IPS-15b (cell line): Measurements from ENCODE around the gene NGB.

Experiments used
- H3K27me3 ChIP-seq: one replicate; pipeline ENCODE4 v1.6.1; 2013; ENCODE audit warnings: low read length; ENCODE audit not compliant: control insufficient read depth, insufficient read depth
- H3K36me3 ChIP-seq: one replicate; pipeline ENCODE4 v1.6.1; 2013; ENCODE audit warnings: low read length; ENCODE audit not compliant: control insufficient read depth, insufficient read depth
- H3K4me1 ChIP-seq: one replicate; pipeline ENCODE4 v1.6.1; 2013; ENCODE audit warnings: mild to moderate bottlenecking, low read length; ENCODE audit not compliant: control insufficient read depth, insufficient read depth
- H3K4me3 ChIP-seq: one replicate; pipeline ENCODE4 v1.5.1; 2013; ENCODE audit warnings: low read depth, low read length
- H3K9ac ChIP-seq: one replicate; pipeline ENCODE4 v1.6.1; 2013; ENCODE audit warnings: low read depth, mild to moderate bottlenecking, low read length
- H3K9me3 ChIP-seq: one replicate; pipeline ENCODE4 v1.6.1; 2013; ENCODE audit warnings: mild to moderate bottlenecking, low read length; ENCODE audit not compliant: control insufficient read depth, insufficient read depth

Gene NGB

DNA sequence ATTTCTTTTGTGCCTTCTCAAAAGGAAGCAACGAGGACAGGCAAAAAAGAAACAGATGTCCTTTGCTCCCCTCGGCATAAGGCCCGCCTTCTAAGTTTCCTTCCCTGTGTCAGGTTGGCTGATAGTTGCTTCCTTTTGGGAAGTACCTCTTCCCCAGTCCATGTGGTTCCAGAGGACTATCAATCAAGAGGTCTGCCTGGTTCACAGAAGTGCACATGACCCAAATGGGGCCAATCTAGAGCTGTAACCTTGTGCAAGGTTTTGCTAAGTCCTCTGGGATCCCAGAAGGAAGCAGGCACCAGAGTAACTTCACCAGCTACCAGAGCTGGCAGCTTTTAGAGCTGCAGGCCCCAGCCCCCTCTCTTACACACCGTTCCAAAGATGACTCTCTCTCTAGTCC is 46.8 kb downstream of the NGB start:
- Histone ChIP-seq H3K4me1 (peaks cover 15% of the 10 kb centered on the region), H3K27me3 (no peaks in the 10 kb centered on the region), H3K9ac (no peak overlapping the region), H3K36me3 (no peaks in the 10 kb centered on the region), H3K9me3 (no peaks in the 10 kb centered on the region), H3K4me3 (no peak overlapping the region)

DNA sequence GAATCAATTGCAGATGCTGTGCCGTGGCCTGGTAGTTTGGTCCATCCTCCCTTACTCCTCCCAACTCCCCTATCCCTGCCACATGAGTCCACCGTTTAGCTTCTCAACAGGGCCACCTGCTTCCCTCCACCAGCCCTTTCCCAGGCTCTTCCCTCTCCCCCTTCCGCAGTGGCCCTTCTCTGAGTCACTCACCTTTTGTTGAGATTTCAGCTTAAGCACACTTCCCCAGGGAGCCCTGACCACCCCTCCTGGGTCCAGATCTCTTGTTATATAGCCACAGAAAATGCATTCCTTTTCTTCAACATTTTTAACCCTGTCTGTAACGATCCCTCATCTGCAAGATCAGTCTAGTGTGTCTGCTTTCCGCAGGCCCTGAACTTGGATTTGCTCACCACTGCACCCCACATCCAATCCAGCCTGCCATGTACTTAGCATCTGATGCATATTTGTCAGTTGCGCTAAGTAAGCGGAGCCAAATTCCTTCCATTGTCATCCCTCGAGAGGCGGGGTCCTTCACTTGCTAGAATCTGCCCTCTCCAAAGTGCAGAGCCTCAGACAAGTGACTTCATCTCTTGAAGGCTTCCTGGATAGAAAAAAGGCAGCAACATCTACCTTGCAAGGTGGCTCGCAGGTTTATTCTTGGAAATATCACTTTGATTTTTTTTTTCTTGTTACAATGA is 48.3 kb downstream of the NGB start:
- Histone ChIP-seq H3K4me3 (peak overlapping the region; percentile 19), H3K9ac (no peak overlapping the region), H3K4me1 (peaks cover 15% of the 10 kb centered on the region), H3K27me3 (no peaks in the 10 kb centered on the region), H3K36me3 (no peaks in the 10 kb centered on the region), H3K9me3 (no peaks in the 10 kb centered on the region)

DNA sequence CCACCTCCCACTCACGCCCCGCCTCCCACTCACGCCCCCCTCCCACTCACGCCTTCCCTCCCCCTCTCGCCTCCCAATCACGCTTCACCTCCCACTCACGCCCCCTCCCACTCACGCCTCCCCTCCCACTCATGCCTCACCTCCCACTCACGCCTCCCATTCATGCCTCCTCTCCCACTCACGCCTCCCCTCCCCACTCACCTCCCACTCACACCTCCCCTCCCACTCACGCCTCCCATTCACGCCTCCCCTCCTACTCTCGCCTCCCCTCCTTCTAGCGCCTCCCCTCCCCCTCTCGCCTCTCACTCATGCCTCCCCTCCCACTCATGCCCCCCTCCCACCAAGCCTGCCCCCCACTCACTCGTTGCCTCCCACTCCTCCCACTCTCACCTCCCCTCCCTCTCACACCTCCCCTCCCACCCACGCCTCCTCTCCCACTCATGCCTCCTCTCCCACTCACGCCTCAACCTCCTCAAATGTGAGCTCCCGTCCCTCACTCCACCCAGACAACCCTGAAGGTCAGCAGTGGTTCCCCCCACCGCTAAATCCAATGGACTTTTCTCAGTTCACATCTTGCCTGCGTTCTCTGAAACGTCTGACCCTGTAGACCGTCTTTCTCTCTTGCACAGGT is 49.6 kb downstream of the NGB start:
- Histone ChIP-seq H3K4me1 (peaks cover 15% of the 10 kb centered on the region), H3K36me3 (no peaks in the 10 kb centered on the region), H3K9ac (no peak overlapping the region)

DNA sequence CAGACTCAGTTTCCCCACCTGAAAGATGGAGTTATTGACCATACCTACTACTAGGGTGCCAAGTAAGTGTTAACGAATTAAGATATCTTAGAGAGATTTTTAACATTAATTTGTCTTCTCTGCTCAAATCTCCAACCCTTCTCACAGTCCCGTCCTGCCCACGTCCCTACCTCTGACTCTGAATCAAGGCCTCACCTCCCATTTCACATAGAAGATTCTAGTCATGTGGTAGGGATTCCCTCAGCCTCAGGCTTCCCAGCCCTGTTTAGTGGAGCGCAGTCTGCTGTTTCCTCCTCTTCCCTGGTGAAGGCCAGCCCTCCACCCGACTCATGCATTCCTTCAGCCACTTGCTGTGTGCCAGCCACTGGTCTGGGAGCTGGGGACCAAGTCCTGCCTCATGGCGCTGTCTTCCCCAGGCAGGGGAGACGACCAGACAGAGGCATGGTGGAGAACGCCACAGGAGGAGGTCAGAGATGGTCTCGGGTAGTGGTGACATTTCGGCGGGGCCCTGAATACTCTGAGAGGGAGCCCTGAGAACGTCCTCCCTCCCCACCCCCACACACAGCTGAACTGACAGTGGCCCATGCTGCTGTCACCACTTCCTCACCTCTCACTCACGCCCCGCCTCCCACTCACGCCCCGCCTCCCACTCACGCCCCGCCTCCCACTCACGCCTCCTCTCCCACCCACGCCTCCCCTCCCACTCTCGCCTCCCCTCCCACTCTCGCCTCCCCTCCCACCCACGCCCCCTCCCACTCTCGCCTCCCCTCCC is 50.6 kb downstream of the NGB start:
- no peaks in the 10 kb centered on the region for H3K27me3 ChIP-seq
- no peaks in the 10 kb centered on the region for H3K36me3 ChIP-seq
- H3K4me1 ChIP-seq, result peaks cover 15% of the 10 kb centered on the region
- H3K9me3 ChIP-seq, result no peaks in the 10 kb centered on the region
- H3K9ac ChIP-seq, result no peak overlapping the region
- H3K4me3 ChIP-seq, result no peak overlapping the region

More for the DNA sequence above, 49.6 kb downstream of the NGB start:
- no peaks in the 10 kb centered on the region for H3K9me3 ChIP-seq
- no peaks in the 10 kb centered on the region for H3K27me3 ChIP-seq
- no peak overlapping the region for H3K4me3 ChIP-seq

DNA sequence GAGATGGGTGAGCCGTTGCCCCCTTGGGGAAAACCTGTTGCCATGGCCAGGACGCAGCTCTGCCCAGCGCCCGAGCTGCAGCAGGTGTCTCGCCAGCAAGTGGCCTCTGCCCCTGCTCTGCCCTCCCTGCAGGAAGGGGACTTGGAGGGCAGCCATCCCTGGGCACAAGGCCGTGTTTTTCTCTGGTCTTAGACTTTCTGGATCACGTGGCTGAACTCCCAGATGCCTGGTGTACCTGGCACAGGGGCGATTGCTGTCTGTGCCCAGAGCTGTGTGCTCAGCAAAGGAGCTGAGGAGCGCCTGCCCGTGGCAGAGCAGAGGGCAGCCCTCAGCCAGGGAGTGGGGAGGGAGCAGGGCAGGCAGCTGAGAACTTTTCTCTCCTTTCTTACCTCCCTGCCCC is 51.4 kb downstream of the NGB start:
- no peaks in the 10 kb centered on the region for H3K27me3 ChIP-seq

DNA sequence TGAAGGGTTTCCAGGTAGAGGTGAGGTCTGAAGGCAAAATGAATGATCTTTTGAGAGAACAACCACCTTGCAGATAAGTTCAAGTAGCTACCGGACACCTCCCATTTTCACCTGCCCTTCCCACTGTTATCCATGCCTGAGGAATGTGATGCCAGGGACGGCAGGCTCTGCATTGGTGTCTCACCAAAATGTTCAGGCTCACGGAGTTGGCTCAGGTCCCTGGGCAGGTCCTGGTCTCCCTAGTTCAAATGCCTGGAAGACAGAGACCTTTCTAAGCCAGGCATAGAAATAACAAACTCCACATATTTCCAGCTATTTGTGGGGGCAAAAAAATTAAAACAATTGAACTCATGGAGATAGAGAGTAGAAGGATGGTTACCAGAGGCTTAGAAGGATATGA is 53.5 kb downstream of the NGB start:
- Histone ChIP-seq H3K36me3 (no peaks in the 10 kb centered on the region), H3K9me3 (no peaks in the 10 kb centered on the region), H3K4me3 (no peak overlapping the region), H3K4me1 (peaks cover 5% of the 10 kb centered on the region), H3K9ac (no peak overlapping the region), H3K27me3 (no peaks in the 10 kb centered on the region)

More for the DNA sequence above, 51.4 kb downstream of the NGB start:
- no peaks in the 10 kb centered on the region for H3K36me3 ChIP-seq
- no peak overlapping the region for H3K4me3 ChIP-seq
- H3K9ac ChIP-seq, result no peak overlapping the region
- peaks cover 15% of the 10 kb centered on the region for H3K4me1 ChIP-seq
- H3K9me3 ChIP-seq, result no peaks in the 10 kb centered on the region
